ENCODE measurements around the gene SMAGP. TPM values are rescaled to one million over a fixed set of nuclear protein-coding genes. Genes with fewer than 3 reads are reported as not detected.
A peak's percentile ranks its signal among the peaks of the same experiment; 100 is the strongest.
"Not testable (repeated sequence)": the region's sequence is repeated elsewhere in the genome, so short reads cannot be mapped to it uniquely, and the experiment has no call there.

SMAGP gene
- 82.1 TPM for polyA plus RNA-seq

- H3K27ac Mint-ChIP-seq = peak within 1 kb of the TSS; percentile 67 to 93 (median 86)
- H3K27me3 Mint-ChIP-seq = no peaks in the 10 kb centered on the region
- peak within 1 kb of the TSS; percentile 93 to 99 (median 96) for H3K4me3 Mint-ChIP-seq
- peaks cover 0 to 2% (median 0%) of the 10 kb centered on the region in 3 donors for H3K9me3 Mint-ChIP-seq
- peaks cover 7% of the 10 kb centered on the region for H3K36me3 Mint-ChIP-seq
- H3K4me1 Mint-ChIP-seq = peaks cover 24 to 31% (median 28%) of the 10 kb centered on the region in 3 donors
Observed at GRCh38 chr12:51270067-51270950, at the start of gene SMAGP. Gene SMAGP, minus strand, starts transcription at chr12:51270415. Its CDS starts 1,137 bp downstream, at chr12:51269278.

DNA sequence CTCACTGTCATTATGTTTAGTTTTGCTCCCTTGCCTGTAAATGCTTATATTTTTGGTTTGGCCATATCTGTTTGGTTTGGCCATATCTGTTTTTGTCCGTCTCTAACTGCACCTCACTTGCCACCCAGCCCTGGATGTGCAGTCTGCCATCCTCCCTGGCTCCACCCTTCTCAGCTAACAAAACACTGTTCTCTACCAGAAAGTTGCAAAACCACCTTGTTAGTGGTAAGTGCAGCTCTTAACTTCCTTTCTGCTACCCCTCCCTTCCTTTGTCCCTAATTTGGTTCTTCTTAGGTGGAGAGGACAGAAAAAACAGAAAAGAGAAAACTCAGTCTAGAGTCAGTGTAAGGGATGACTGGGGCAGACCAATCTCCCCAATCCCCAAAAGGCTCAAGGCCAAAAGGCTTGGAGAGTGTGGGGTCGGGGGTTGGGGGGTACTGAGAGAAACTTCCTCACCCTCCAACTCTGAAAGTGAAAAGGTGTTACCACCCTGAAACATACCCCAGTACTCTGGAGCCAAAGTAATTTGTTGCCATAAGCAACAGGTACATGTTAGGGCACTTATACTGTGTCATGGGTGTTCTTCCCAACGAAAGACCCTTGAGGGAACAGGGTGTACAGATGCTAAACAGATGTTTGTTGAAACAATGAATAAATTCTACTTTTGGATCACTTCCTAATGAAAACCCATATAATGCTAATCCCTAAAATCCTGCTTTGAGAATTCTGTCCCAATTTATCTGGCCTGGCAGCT lies 48.8 kb upstream of the SMAGP start:
- Mint-ChIP-seq H3K4me3 (peak overlapping the region; percentile 15 to 90 (median 64)), H3K9me3 (no peaks in the 10 kb centered on the region), H3K36me3 (peaks cover 17% of the 10 kb centered on the region), H3K27me3 (no peaks in the 10 kb centered on the region), H3K4me1 (peaks cover 45 to 52% (median 51%) of the 10 kb centered on the region in 3 donors), H3K27ac (peak overlapping the region; percentile 6 to 95 (median 44))

DNA sequence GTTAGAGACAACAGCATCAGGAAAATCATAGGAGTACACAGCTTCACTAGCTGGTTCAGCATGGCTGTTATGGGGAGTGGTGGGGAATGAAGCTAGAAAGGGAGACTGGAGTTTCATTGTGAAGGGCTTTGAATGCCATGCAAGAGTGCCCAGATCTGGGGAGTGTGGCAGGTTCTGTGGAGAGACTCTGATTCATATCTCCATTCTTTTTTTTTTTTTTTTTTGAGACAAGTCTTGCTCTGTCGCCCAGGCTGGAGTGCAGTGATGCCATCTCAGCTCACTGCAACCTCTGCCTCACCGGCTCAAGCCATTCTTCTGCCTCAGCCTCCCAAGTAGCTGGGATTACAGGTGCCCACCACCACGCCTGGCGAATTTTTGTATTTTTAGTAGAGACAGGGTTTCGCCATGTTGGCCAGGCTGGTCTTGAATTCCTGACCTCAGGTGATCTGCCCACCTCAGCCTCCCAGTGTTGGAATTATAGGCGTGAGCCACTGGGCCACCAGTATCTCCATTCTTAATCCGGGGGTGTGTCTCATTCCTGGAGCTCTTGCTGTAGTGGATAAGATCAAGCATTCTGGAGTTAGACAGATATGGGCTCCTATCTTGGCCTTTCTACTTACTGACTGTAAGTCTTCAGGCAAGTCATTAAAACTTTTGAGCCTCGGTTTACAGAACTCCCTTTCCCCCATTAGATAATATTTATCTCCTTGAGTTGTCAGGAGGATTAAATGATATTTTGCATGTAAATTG lies 48.0 kb upstream of the SMAGP start:
- Mint-ChIP-seq H3K4me3 (peak overlapping the region; percentile 37 to 90 (median 79)), H3K4me1 (peaks cover 45 to 51% (median 51%) of the 10 kb centered on the region in 3 donors), H3K36me3 (peaks cover 17% of the 10 kb centered on the region), H3K27ac (peak overlapping the region; percentile 6 to 95 (median 44))
- H3K27me3 Mint-ChIP-seq, H3K9me3 Mint-ChIP-seq: not testable (repeated sequence)

DNA sequence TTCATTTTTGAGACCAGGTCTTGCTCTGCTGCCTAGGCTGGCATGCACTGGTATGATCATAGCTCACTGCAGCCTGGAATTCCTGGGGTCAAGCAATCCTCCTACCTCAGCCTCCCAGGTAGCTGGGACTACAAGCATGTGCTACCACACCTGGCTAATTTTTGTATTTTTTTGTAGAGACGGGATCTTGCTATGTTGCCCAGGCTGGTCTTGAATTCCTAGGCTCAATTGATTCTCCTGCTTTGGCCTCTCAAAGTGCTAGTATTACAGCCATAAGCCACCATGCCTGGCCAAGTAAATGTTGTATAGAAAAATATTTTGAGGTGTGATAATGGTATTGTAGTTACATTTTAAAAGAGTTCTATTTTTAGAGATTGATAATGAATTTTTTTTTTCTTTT lies 41.2 kb upstream of the SMAGP start:
- Mint-ChIP-seq H3K36me3 (peaks cover 18% of the 10 kb centered on the region), H3K4me3 (no peak overlapping the region), H3K4me1 (peaks cover 23 to 35% (median 25%) of the 10 kb centered on the region in 3 donors), H3K9me3 (no peaks in the 10 kb centered on the region), H3K27ac (no peak overlapping the region), H3K27me3 (no peaks in the 10 kb centered on the region)

GRCh38 chr12:51307655-51308593 lies 37.7 kb upstream of the SMAGP start:
- Mint-ChIP-seq H3K27me3 (no peaks in the 10 kb centered on the region), H3K4me1 (peaks cover 23 to 33% (median 25%) of the 10 kb centered on the region in 3 donors), H3K36me3 (peaks cover 19% of the 10 kb centered on the region), H3K9me3 (no peaks in the 10 kb centered on the region), H3K27ac (peak overlapping the region in 2 of 3 donors; percentile 48 to 70), H3K4me3 (no peak overlapping the region)

DNA sequence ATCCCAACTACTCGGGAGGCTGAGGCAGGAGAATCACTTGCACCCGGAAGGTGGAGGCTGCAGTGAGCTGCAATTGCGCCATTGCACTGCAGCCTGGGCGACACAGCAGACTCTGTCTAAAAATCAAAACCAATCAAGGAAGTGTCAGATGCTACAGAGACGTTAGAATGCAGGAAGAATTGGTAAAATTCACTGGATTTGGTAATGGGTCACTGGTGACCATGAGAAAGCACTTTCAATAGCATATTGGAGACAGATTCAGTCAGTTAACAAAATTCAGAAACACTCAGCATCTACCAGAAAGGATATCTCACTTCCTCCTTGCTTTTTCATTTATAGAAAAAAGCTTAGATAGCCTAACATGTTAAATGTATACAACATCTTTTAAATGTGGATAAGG lies 36.3 kb upstream of the SMAGP start:
- no peak overlapping the region for H3K27ac Mint-ChIP-seq
- H3K36me3 Mint-ChIP-seq = peaks cover 15% of the 10 kb centered on the region
- H3K9me3 Mint-ChIP-seq = no peaks in the 10 kb centered on the region
- no peak overlapping the region for H3K4me3 Mint-ChIP-seq
- H3K27me3 Mint-ChIP-seq = no peaks in the 10 kb centered on the region
- peaks cover 23 to 26% (median 25%) of the 10 kb centered on the region in 3 donors for H3K4me1 Mint-ChIP-seq

- H3K36me3 Mint-ChIP-seq = peaks cover 14% of the 10 kb centered on the region
Observed at GRCh38 chr12:51300768-51301167, 30.6 kb upstream of the SMAGP start.

GRCh38 chr12:51295651-51296050 lies 25.4 kb upstream of the SMAGP start:
- Mint-ChIP-seq H3K4me1 (peaks cover 10 to 14% (median 12%) of the 10 kb centered on the region in 3 donors), H3K4me3 (no peak overlapping the region), H3K36me3 (peaks cover 11% of the 10 kb centered on the region), H3K9me3 (no peaks in the 10 kb centered on the region), H3K27me3 (no peaks in the 10 kb centered on the region), H3K27ac (no peak overlapping the region)

More at GRCh38 chr12:51300768-51301167, 30.6 kb upstream of the SMAGP start:
- not testable (repeated sequence) for H3K4me3 Mint-ChIP-seq, H3K9me3 Mint-ChIP-seq, H3K27ac Mint-ChIP-seq, H3K27me3 Mint-ChIP-seq, H3K4me1 Mint-ChIP-seq

GRCh38 chr12:51294097-51294496 lies 23.9 kb upstream of the SMAGP start:
- not testable (repeated sequence) for H3K4me3 Mint-ChIP-seq, H3K9me3 Mint-ChIP-seq, H3K27me3 Mint-ChIP-seq
- peak overlapping the region in 1 of 3 donors; percentile 35 for H3K27ac Mint-ChIP-seq
- peaks cover 10 to 16% (median 12%) of the 10 kb centered on the region in 3 donors for H3K4me1 Mint-ChIP-seq
- H3K36me3 Mint-ChIP-seq = peaks cover 14% of the 10 kb centered on the region

GRCh38 chr12:51293696-51294095 lies 23.5 kb upstream of the SMAGP start:
- H3K27me3 Mint-ChIP-seq = no peaks in the 10 kb centered on the region
- H3K4me3 Mint-ChIP-seq = no peak overlapping the region
- H3K4me1 Mint-ChIP-seq = peaks cover 10 to 16% (median 12%) of the 10 kb centered on the region in 3 donors
- peaks cover 12% of the 10 kb centered on the region for H3K36me3 Mint-ChIP-seq
- no peaks in the 10 kb centered on the region for H3K9me3 Mint-ChIP-seq
- H3K27ac Mint-ChIP-seq = no peak overlapping the region

DNA sequence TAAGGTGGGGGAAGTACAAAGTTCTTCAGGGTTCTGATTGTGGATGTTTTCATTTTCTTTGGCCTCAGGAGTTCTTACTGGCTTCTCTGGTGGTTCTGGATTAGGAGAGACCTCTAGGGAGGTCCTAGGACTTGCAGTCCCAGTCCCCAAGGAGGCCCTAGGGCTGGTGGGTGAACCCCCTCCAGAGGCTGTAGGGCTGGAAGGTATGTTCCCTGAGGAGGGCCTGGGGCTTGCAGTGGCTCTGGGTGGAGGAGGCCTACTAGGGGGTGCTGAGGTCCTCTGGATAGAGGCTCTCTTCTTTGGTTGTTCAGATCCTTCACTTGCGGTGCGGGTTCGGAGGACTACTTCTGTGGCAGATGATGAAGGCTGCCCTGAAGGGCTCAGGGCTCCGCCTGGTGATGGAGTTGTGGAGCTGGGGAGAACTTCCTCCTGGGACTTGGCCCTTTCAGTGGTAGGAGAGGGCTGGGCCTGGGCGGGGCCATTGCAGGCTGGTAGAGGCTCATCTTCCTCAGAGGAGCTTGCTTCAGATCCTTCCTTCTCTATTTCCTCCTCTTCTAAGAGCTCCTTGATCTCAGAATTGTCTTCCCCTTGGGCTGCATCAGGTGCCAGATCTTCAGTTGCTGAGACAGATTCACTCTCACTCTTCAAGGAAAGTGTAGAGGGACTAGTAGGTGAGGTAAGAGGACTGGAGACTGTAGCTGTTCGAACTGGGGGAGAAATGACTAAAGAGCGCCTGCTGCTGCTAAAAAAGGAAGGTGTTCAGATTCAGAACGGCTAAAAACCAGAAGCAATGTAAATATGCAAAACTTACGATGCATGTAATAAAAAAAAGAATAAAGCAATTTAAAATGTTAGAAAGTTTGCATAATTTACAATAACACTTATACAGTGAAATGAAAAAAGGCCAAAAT lies 21.6 kb upstream of the SMAGP start:
- H3K27me3 Mint-ChIP-seq, H3K36me3 Mint-ChIP-seq, H3K9me3 Mint-ChIP-seq: not testable (repeated sequence)
- Mint-ChIP-seq H3K4me3 (peak overlapping the region; percentile 3 to 91 (median 74)), H3K4me1 (peaks cover 10 to 16% (median 12%) of the 10 kb centered on the region in 3 donors), H3K27ac (peak overlapping the region in 2 of 3 donors; percentile 82 to 91)

DNA sequence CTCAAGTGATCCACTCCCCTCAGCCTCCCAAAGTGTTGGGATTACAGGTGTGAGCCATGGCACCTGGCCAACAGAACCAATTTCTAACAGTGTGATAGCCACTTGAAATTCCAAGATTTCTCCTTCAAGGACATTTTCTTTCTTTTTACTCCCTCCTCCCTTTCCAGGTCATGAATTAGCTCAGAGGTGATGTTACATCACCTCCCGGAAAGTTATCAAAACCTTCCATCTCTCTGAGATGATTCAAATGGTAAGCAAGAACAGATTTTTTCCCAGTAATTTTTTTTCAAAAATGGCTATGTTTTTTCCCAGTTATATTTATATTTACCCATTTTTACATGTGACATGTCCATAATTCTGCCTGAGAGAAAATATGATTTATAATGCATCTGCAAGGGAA lies 15.6 kb upstream of the SMAGP start:
- Mint-ChIP-seq H3K36me3 (peaks cover 9% of the 10 kb centered on the region), H3K4me1 (peaks cover 0 to 2% (median 1%) of the 10 kb centered on the region in 3 donors), H3K9me3 (no peaks in the 10 kb centered on the region), H3K4me3 (no peak overlapping the region), H3K27me3 (no peaks in the 10 kb centered on the region), H3K27ac (peak overlapping the region in 1 of 3 donors; percentile 5)
